GM12874 (cell line): Measurements from ENCODE around the gene GNAI2.

ENCODE experiments used
- CTCF ChIP-seq: IDR thresholded peaks from 2 replicates; pipeline ENCODE4 v1.5.1; 2011; ENCODE audit warnings: low read depth, mild to moderate bottlenecking, control low read depth, low read length, moderate library complexity; ENCODE audit not compliant: insufficient read depth

Gene GNAI2

GRCh38 chr3:50221411-50222168 is 14.4 kb upstream of the GNAI2 start:
- TF ChIP-seq CTCF: no peak

- TF ChIP-seq CTCF: no peak
Observed at GRCh38 chr3:50222169-50222528, 13.9 kb upstream of the GNAI2 start.

GRCh38 chr3:50224639-50225038 is 11.4 kb upstream of the GNAI2 start:
- no peak for TF ChIP-seq CTCF

GRCh38 chr3:50226888-50227389 is 9.1 kb upstream of the GNAI2 start:
- TF ChIP-seq CTCF: no peak

GRCh38 chr3:50227390-50228183 is 8.4 kb upstream of the GNAI2 start:
- TF ChIP-seq CTCF: peak; percentile 94

- no peak for TF ChIP-seq CTCF
Observed at GRCh38 chr3:50229490-50229889, 6.5 kb upstream of the GNAI2 start.

GRCh38 chr3:50230104-50230793 is 5.8 kb upstream of the GNAI2 start:
- TF ChIP-seq CTCF: no peak
